ENCODE results near the gene SDF4.

GRCh38 chr1:1240348-1240732 is 8.5 kb upstream of the SDF4 start:
- no peak for TF ChIP-seq CTCF (IDR thresholded peaks at IDR 0.05)
- no peak for TF ChIP-seq ZFX (IDR thresholded peaks at IDR 0.05; ENCODE audit: borderline replicate concordance)

Data from 22Rv1 (cell line).